HS-5 (cell line): Measurements from ENCODE around the gene NAT9.

Experiments
- DNase-seq: peaks from one replicate; pipeline ENCODE4 v3.0.0-alpha.2; 2012; ENCODE audit warnings: low read depth

NAT9 gene

DNA sequence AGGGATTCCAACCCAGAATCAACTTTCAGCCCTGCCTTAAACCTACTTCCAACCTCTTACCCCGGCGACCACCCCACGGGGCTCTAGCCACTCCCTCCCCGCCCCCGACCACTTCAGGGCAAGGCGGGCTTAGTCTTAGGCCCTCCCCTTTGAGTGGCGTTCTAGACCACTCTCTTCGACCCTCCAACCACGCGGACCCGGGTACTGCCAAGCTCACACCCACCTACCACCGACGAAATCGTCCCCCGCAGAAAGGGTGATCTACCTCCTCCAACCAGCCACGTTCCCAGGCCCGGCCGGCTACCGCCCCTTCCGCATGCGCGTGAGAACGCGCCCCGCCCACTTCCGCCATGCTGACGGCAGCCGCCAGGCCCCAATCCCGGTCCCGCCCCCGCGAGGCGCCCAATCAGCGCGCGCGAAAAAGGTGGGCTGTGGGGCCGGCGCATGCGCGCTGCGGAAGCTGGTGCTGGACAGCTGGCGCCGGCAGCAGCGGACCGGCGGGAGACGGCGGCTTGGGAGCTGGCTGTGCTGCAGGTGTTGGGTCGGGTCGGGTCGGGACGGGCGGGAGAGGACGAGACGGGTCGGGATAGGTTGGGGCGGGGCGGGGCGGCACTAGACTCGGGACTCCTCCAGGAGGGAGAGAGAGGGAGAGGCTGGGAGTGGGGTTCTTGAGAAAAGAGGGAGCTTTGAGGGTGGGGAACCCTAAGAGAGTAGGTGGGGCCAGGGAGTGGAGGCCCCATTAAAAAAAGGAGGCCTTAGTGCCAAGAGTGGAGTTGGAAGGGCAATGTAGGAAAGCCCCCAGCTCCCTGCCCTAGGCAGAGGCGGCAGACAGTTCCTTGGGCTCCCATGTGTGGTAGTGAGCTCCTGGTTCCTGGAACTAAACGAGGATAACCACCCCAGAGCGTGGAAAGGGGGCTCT lies at the start of gene NAT9:
Gene NAT9 (minus strand): TSS at position 302 of the 919 bp plus-strand sequence. CDS start 647 bp downstream, outside the sequence.
- DNase-seq = peak; percentile 56

GRCh38 chr17:74824961-74825627 lies 48.9 kb upstream of the NAT9 start:
- DNase-seq = no peak

- DNase-seq = no peak
These were observed 46.8 kb upstream of the NAT9 start for GRCh38 chr17:74822939-74823367.

DNA sequence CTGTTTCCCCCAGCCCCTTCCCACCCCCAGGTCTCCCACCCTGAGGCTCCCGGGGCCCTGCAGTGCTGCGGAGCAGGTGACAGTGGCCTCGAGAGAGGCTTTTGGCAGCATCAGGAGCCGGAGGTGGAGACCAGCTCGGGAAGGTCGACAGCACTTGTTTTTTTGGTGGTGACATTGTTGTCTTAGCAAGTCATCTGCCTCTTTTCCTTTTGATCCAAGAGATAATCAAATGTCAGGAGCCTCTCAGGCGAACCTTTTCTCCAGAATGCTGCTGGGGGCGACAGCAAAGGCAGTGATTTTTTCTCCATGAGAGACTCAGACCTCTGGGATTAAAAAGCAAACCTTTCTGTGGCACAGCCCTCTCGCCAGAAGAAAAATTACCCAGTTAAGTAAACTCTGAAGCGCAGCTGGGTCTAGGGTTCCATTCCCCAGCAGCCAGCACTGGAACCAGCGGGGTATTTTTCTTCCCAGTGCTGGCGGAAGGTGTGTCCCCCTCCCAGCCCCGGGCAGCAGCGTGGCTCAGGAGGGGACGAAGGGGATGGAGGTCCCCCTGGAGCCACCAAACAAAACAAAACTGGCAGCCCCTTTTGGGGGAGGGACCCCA lies 46.3 kb upstream of the NAT9 start:
- no peak for DNase-seq

DNA sequence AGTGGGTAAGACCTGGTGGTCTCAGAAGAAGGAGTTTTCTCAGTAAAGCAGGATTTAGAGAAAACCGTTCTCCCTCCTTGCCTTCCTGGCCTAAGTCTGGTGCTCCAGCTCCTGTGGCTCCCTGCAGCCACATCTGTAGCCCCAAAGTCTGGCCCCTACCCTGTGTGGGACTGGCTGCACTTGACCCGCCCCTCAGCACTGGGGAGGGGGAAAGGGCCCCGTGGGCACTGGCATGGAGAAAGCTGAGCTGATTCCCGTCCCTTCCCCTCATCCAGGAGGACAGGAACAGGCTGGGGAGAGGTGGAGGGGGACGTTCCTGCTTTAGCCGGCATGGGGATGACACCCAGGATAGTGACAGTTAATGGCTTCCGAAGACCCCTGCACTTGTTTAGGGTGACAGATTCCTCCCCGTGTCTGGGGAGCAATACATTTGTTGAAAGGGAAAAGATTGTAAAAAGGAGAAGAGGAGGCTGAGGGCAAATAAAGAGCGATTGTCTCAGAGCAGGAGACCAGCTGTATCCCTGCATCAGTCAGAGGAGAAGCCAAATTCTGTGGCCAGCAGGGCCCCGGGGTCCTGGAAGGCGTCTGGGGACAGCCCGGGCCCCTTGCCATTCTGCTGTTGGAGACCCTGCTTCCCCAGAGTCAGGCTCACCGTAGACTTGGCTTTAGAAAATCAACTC lies 45.6 kb upstream of the NAT9 start:
- no peak for DNase-seq

DNA sequence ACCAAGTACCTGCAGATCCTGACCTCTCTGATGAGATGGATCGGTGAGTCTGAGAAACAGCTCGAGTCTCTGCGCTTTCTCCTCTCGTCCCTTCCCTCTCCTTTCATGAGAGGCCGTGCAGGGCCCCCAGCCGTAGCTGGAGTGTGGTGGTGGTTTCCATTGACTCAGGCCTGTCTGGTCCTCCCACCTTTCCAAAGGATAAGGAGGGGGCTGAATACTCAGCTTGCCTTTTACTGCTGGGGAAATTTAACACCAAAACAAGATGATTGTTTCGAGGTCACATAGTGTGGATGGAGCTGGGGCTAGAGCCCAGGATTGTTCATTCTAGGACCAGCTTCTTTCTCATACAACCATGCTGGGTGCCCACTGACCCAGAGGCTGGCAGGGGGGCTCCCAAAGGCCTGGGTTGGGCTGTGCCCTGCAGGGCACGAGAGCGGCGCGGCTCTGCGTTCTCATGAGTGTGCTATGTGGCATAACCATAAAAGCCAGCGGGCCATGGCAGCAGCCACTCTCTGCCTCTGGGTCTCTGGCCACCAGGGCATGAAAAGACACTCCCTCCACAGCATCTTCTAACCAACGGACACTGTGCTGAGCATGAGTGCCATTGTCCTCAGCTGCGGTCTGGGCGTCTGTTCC lies 43.8 kb upstream of the NAT9 start:
- no peak for DNase-seq

DNA sequence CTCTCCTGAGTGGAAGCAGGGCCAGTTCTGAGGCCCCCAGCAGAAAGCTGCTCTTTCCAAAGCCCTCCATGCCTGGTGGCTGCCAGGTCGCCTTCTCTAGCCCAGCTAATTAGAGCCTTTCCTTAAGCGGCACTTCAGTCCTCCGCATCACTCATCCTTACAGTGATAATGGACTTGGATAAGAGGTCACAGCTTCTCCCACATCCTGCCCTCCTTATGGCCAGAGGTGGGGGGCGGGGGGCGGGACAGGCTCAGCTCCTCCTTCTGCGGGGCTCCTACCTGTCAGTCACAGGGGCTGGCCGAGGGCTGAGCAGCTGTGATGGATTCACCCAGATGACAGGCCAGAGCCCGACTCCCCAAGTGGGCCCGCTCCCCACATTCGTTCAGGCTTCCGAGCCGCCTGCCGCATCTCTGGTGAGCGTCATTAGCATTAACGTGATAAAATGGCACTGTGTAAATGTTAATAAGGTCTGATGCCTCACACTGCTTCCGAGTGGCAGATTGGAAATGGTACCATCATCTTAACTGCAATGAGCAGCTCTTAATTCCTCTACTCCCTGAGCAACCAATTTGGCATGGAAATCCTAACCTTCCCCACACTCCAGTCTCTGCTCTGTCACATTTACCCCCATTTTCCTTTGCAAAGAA lies 42.3 kb upstream of the NAT9 start:
- DNase-seq = no peak

GRCh38 chr17:74816905-74817620 lies 40.9 kb upstream of the NAT9 start:
- DNase-seq = no peak

- DNase-seq = no peak
These were observed 39.6 kb upstream of the NAT9 start for GRCh38 chr17:74815550-74816370.

GRCh38 chr17:74815067-74815466 lies 38.9 kb upstream of the NAT9 start:
- DNase-seq = no peak

DNA sequence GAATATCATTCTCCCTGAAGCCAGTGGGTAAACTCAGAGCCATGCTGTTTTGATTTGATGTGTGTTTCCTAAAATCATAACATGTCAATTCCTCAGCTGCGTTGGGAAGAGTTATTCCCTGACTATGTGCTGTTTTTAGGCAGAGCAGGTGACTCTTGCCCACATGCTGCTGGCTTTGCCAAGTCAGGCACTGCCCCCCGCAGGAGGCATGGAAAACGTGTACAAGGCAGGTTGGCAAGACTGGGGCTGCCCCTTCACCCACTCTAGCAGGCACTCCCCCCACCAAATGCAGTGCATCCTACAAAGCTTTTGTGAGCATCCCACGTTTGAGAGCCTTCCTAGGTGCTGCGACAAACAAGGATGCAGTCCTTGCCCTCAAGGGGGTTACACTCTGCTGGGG lies 38.3 kb upstream of the NAT9 start:
- no peak for DNase-seq

DNA sequence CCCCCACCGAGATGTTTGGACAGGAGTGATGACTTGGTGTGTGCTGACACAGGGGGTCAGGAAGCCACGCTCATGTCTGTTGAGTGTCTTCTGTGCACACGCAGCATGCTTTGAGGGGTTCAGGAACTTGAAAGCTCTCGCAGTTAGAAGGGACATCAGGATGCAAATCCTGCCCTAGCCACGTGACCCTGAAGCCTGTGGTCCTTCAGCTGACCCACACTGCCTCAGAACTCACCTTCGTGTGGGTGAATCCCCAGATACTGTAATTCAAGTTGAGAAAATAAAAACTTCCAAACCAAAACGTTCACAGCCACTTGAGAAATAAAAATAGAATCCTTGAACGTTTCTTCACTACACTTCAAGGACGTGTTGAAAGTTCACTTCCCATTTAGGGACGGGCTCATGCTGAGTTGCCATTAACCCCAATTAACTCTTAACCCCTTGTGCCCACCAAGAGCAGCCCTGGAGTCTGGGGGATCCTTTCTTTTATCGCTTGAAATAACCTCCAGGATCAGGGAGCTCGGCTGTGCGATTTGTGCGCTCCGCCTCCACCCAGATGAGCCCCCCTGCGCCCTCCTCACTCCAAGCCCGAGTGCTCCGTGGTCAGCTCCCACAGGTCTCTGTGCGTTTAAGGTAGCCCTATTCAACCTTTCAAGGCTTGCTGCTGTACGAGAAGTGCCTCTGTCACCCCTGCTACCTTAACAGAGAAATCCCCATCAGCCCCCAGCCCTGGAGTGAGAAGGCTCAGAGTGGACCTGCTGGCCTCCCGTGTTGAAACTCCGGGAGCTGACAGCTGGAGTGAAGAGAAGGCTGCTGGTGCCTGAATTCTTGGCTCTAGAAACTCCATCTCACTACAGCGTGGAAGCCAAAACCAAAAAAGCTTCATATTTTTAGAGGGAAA lies 36.2 kb upstream of the NAT9 start:
- no peak for DNase-seq

- DNase-seq = no peak
These were observed 34.7 kb upstream of the NAT9 start for GRCh38 chr17:74810699-74811485.

GRCh38 chr17:74808714-74809430 lies 32.7 kb upstream of the NAT9 start:
- no peak for DNase-seq

DNA sequence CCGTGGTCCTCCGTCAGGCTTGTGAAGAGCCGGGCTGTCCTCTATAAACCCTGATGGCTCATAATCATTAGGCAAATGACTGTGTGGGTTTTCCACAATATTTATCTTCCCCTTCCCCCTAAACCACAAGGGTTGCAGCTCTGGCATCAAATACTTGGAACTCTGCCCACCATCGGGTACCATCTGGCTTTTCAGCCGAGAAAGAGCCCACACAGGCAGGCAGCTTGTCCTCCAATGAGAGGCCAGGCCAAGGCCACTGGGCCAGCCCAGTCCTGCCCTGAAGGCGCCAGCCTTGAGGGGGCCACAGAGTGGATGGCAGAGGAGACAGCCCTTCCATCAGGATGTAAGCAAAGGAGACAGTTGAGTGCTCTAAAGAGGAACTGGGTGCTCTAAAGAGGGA lies 31.8 kb upstream of the NAT9 start:
- DNase-seq = no peak

GRCh38 chr17:74807441-74807840 lies 31.3 kb upstream of the NAT9 start:
- no peak for DNase-seq

DNA sequence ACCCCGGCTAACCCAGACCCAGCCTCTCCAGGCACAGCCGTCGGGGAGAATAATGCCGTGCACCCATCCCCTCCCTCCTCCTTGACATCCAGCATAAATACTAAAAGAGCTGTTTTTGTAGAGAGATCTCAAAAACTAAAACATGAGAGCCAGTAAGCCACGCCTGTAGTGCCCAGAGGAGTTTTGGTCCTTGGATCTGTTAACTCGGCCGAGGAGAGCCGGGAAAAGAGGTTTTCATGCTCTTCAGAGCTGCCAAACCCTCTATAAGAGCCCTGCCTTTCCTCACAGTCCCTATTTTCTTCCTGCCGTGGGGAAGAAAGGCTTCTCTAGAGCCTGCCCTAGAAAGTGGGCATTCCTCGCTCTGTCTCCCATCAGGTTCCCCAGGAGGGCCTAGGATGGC lies 30.2 kb upstream of the NAT9 start:
- no peak for DNase-seq
